Measurements from ENCODE around the gene HOXB3. TPM values are rescaled to one million over a fixed set of nuclear protein-coding genes. Genes with fewer than 3 reads are reported as not detected.

The HOXB3 gene
- polyA plus RNA-seq, 1 donor (not counting 4 experiments of a cell fraction or from before 2014, with no cell fraction given), result 1.1 TPM

- Histone ChIP-seq H3K9ac (ENCODE audit: control insufficient read depth, extremely low read depth, insufficient read depth, low read length) (no peak overlapping the region), H3K36me3 (ENCODE audit: control insufficient read depth in 2 of 2, extremely low read depth in 1 of 2, insufficient read depth in 2 of 2, low read length in 2 of 2) (peaks cover under 1 to 3% of the 10 kb centered on the region in 2 experiments), H3K27ac (ENCODE audit: control insufficient read depth, insufficient read depth, low read length) (no peak overlapping the region), H3K79me2 (ENCODE audit: control insufficient read depth, insufficient read depth, low read length) (peaks cover 11% of the 10 kb centered on the region), H3K4me2 (ENCODE audit: control insufficient read depth, extremely low read depth, insufficient read depth, low read depth, low read length) (peak overlapping the region; percentile 9), H3K4me1 (ENCODE audit: control insufficient read depth, extremely low read depth, insufficient read depth, low read length) (peaks cover 7% of the 10 kb centered on the region), H3K4me3 (ENCODE audit: control insufficient read depth in 2 of 3, extremely low read depth in 1 of 3, insufficient read depth in 2 of 3, low read depth in 1 of 3, low read length in 3 of 3) (no peak overlapping the region), H3K9me3 (ENCODE audit: control insufficient read depth, low read depth, low read length) (no peaks in the 10 kb centered on the region), H2AFZ (ENCODE audit: control insufficient read depth, low read length) (no peak overlapping the region), H3K27me3 (ENCODE audit: control insufficient read depth, extremely low read depth, insufficient read depth, low read length) (peaks cover 19% of the 10 kb centered on the region), H4K20me1 (ENCODE audit: control insufficient read depth, extremely low read depth, insufficient read depth, low read length) (no peaks in the 10 kb centered on the region), H3K9me1 (ENCODE audit: control insufficient read depth, extremely low read depth, insufficient read depth, low read length) (no peaks in the 10 kb centered on the region)
- DNase-seq (ENCODE audit: low read depth, low spot score), result no peak
- dilution Hi-C loops (cut with MboI; ENCODE audit: extremely low pct_ligation_motif_present, low sequenced_read_pairs), result no loop called here
- TF ChIP-seq CTCF (optimal IDR thresholded peaks at IDR 0.05 in 1 of 3, IDR thresholded peaks at IDR 0.05 in 1 of 3, conservative IDR thresholded peaks at IDR 0.05 in 1 of 3; ENCODE audit: extremely low read depth in 1 of 3, insufficient read depth in 2 of 3, low read length in 3 of 3) (no peak), EZH2 (IDR thresholded peaks at IDR 0.05; ENCODE audit: low read length) (no peak)
- FAIRE-seq, result no peak
Observed at GRCh38 chr17:48546924-48547807, 42.9 kb downstream of the HOXB3 start.

- Histone ChIP-seq H3K27me3 (ENCODE audit: control insufficient read depth, extremely low read depth, insufficient read depth, low read length) (peaks cover 25% of the 10 kb centered on the region), H3K4me3 (ENCODE audit: control insufficient read depth in 2 of 3, extremely low read depth in 1 of 3, insufficient read depth in 2 of 3, low read depth in 1 of 3, low read length in 3 of 3) (no peak overlapping the region), H3K4me1 (ENCODE audit: control insufficient read depth, extremely low read depth, insufficient read depth, low read length) (peaks cover 9% of the 10 kb centered on the region), H4K20me1 (ENCODE audit: control insufficient read depth, extremely low read depth, insufficient read depth, low read length) (no peaks in the 10 kb centered on the region), H3K79me2 (ENCODE audit: control insufficient read depth, insufficient read depth, low read length) (peaks cover 13% of the 10 kb centered on the region), H3K9me3 (ENCODE audit: control insufficient read depth, low read depth, low read length) (no peaks in the 10 kb centered on the region), H3K36me3 (ENCODE audit: control insufficient read depth in 2 of 2, extremely low read depth in 1 of 2, insufficient read depth in 2 of 2, low read length in 2 of 2) (peaks cover 0 to 3% of the 10 kb centered on the region in 2 experiments), H3K9me1 (ENCODE audit: control insufficient read depth, extremely low read depth, insufficient read depth, low read length) (no peaks in the 10 kb centered on the region), H2AFZ (ENCODE audit: control insufficient read depth, low read length) (no peak overlapping the region), H3K9ac (ENCODE audit: control insufficient read depth, extremely low read depth, insufficient read depth, low read length) (no peak overlapping the region), H3K4me2 (ENCODE audit: control insufficient read depth, extremely low read depth, insufficient read depth, low read depth, low read length) (no peak overlapping the region), H3K27ac (ENCODE audit: control insufficient read depth, insufficient read depth, low read length) (no peak overlapping the region)
- DNase-seq (ENCODE audit: low read depth, low spot score), result no peak
- dilution Hi-C loops (cut with MboI; ENCODE audit: extremely low pct_ligation_motif_present, low sequenced_read_pairs), result no loop called here
- TF ChIP-seq CTCF (optimal IDR thresholded peaks at IDR 0.05 in 1 of 3, IDR thresholded peaks at IDR 0.05 in 1 of 3, conservative IDR thresholded peaks at IDR 0.05 in 1 of 3; ENCODE audit: extremely low read depth in 1 of 3, insufficient read depth in 2 of 3, low read length in 3 of 3) (no peak), EZH2 (IDR thresholded peaks at IDR 0.05; ENCODE audit: low read length) (no peak)
- FAIRE-seq, result no peak
Observed at GRCh38 chr17:48546137-48546923, 43.7 kb downstream of the HOXB3 start.
